NB4 (cell line): ENCODE measurements around the gene NDUFB11.

Experiments used
- POLR2A ChIP-seq: IDR thresholded peaks from 2 replicates; pipeline ENCODE4 v1.6.1; 2011; ENCODE audit warnings: mild to moderate bottlenecking; ENCODE audit not compliant: insufficient read length; ENCODE audit errors: extremely low read depth
- TF ChIP-seq, protein P1 (sequence below): IDR thresholded peaks from one replicate; pipeline ENCODE4 v1.5.1; 2012; ENCODE audit warnings: low read depth, low read length

DNA sequence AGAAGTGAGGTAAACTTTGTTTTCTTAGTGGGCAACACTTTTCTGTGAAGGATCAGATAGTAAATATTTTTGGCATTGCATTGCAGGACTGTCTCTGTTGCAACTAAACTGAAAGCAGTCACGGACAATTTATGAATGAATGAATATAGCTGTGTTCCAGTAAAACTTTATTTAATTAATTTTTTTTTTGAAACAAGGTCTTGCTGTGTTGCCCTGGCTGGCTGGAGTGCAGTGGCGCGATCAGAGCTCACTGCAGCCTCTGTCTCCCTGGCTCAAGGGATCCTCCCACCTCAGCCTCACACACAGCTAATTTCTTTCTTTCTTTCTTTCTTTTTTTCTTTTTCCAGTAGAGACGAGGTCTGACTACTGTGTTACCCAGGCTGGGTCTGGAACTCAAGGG, 16.3 kb upstream of the NDUFB11 start:
- no peak for TF ChIP-seq POLR2A
- TF ChIP-seq, protein P1, sequence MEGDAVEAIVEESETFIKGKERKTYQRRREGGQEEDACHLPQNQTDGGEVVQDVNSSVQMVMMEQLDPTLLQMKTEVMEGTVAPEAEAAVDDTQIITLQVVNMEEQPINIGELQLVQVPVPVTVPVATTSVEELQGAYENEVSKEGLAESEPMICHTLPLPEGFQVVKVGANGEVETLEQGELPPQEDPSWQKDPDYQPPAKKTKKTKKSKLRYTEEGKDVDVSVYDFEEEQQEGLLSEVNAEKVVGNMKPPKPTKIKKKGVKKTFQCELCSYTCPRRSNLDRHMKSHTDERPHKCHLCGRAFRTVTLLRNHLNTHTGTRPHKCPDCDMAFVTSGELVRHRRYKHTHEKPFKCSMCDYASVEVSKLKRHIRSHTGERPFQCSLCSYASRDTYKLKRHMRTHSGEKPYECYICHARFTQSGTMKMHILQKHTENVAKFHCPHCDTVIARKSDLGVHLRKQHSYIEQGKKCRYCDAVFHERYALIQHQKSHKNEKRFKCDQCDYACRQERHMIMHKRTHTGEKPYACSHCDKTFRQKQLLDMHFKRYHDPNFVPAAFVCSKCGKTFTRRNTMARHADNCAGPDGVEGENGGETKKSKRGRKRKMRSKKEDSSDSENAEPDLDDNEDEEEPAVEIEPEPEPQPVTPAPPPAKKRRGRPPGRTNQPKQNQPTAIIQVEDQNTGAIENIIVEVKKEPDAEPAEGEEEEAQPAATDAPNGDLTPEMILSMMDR = no peak
